Nephron (organoid): ENCODE measurements around the gene AFG3L2.
"Not testable (repeated sequence)": the region's sequence is repeated elsewhere in the genome, so short reads cannot be mapped to it uniquely, and the experiment has no call there.

Experiments
- H3K27ac Mint-ChIP-seq, 3 experiments: 2 replicates each; pipeline ENCODE4 v1.8.0; 2020; ENCODE audit warnings: mixed read lengths in 3 of 3, mild to moderate bottlenecking in 2 of 3, moderate library complexity in 1 of 3
- H3K27me3 Mint-ChIP-seq: 2 replicates; pipeline ENCODE4 v1.8.0; 2021; ENCODE audit warnings: low read depth, mild to moderate bottlenecking, moderate library complexity, mixed read lengths
- H3K36me3 Mint-ChIP-seq: 2 replicates; pipeline ENCODE4 v1.8.0; 2020; ENCODE audit warnings: low read depth, mixed read lengths
- H3K4me1 Mint-ChIP-seq: 2 replicates; pipeline ENCODE4 v1.8.0; 2020; ENCODE audit warnings: mixed read lengths
- H3K4me3 Mint-ChIP-seq, 3 experiments: 2 replicates each; pipeline ENCODE4 v1.8.0; 2020; ENCODE audit warnings: mild to moderate bottlenecking in 3 of 3, mixed read lengths in 3 of 3, moderate library complexity in 2 of 3
- H3K9me3 Mint-ChIP-seq: 2 replicates; pipeline ENCODE4 v1.8.0; 2020; ENCODE audit warnings: mixed read lengths
- CTCF ChIP-seq, 3 experiments: fragments of 200-600 bp; sonication (generic); IDR thresholded peaks; one replicate each; pipeline ENCODE4 v1.5.0; 2021; ENCODE audit warnings: antibody characterized with exemption in 3 of 3; ENCODE audit not compliant: unreplicated experiment in 3 of 3

Gene AFG3L2

DNA sequence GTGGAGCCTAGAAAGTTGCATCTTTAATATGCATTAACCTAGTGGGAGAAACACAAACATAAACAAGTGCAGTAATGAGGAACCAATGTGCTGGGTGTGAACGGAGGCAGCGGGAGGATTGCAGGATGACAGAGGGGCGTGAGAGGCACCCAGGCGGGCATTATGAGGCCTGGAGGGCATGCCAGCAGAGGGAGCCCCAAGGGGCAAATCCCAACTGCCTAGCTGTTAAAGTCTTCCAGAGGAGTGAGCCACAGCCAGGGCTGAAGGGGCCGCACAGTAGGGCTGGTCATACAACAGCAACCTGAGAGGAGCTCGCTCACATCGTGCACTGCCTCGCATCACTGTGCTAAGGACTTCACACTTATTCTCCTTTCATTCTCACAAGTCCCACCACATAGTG is 17.4 kb upstream of the AFG3L2 start:
- Mint-ChIP-seq H3K36me3 (no peaks in the 10 kb centered on the region), H3K4me3 (no peak overlapping the region), H3K4me1 (no peaks in the 10 kb centered on the region), H3K9me3 (no peaks in the 10 kb centered on the region), H3K27ac (no peak overlapping the region), H3K27me3 (peaks cover 13% of the 10 kb centered on the region)
- no peak for TF ChIP-seq CTCF (IDR thresholded peaks at IDR 0.05; ENCODE audit: unreplicated experiment in 3 of 3)

DNA sequence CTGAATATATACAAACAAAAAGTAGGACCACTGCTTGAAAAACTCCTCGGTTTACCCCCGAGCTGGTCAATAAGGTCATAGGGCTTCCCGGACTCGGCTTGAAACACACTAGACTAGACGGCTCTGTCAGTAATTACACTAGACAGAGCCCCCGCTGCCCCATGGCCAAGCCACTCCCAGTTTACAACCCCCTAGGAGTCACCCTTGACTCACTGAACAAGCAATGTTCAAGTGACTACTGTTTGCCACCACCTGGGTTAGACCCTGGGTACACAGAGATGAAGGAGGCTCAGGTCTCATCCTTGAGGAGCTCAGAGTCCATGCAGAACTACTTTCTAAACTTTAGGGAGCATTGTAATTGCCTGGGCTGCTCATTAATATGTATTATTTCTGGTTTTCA is 17.0 kb upstream of the AFG3L2 start:
- no peak overlapping the region for H3K27ac Mint-ChIP-seq
- H3K4me1 Mint-ChIP-seq, result no peaks in the 10 kb centered on the region
- H3K4me3 Mint-ChIP-seq, result no peak overlapping the region
- TF ChIP-seq CTCF (IDR thresholded peaks at IDR 0.05; ENCODE audit: unreplicated experiment in 3 of 3), result no peak
- peaks cover 13% of the 10 kb centered on the region for H3K27me3 Mint-ChIP-seq
- no peaks in the 10 kb centered on the region for H3K36me3 Mint-ChIP-seq
- H3K9me3 Mint-ChIP-seq, result no peaks in the 10 kb centered on the region

- Mint-ChIP-seq H3K9me3 (no peaks in the 10 kb centered on the region), H3K4me3 (no peak overlapping the region), H3K27ac (no peak overlapping the region), H3K36me3 (no peaks in the 10 kb centered on the region), H3K27me3 (peaks cover 13% of the 10 kb centered on the region), H3K4me1 (no peaks in the 10 kb centered on the region)
- no peak for TF ChIP-seq CTCF (IDR thresholded peaks at IDR 0.05; ENCODE audit: unreplicated experiment in 3 of 3)
These were observed 16.5 kb upstream of the AFG3L2 start for GRCh38 chr18:12393510-12393909.

GRCh38 chr18:12391487-12392165 is 14.6 kb upstream of the AFG3L2 start:
- TF ChIP-seq CTCF (IDR thresholded peaks at IDR 0.05; ENCODE audit: unreplicated experiment in 3 of 3), result peak; percentile 92 to 96 (median 94)
- peaks cover 6% of the 10 kb centered on the region for H3K27me3 Mint-ChIP-seq
- H3K36me3 Mint-ChIP-seq, result no peaks in the 10 kb centered on the region
- H3K27ac Mint-ChIP-seq, result no peak overlapping the region
- H3K4me1 Mint-ChIP-seq, result no peaks in the 10 kb centered on the region
- H3K4me3 Mint-ChIP-seq, result no peak overlapping the region
- H3K9me3 Mint-ChIP-seq, result no peaks in the 10 kb centered on the region

GRCh38 chr18:12388442-12388841 is 11.4 kb upstream of the AFG3L2 start:
- no peak for TF ChIP-seq CTCF (IDR thresholded peaks at IDR 0.05; ENCODE audit: unreplicated experiment in 3 of 3)

DNA sequence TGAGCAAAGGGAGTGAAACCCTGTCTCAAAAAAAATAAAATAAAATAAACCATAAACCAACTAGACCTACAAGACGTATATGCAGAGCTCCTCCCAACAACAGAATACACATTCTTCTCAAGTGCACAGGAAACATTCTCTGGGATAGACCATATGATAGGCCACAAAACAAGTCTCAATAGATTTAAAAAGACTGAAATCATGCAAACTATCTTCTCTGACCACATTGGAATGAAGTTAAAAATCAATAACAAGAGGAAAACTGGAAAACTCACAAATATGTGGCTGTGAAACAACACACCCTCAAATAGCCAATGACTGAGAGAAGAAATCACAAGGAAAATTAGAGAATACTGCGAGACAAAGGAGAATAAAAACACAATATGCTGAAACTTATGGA is 7.2 kb upstream of the AFG3L2 start:
- Mint-ChIP-seq H3K27ac (no peak overlapping the region), H3K36me3 (no peaks in the 10 kb centered on the region), H3K9me3 (peaks cover 2% of the 10 kb centered on the region), H3K4me3 (no peak overlapping the region), H3K27me3 (no peaks in the 10 kb centered on the region), H3K4me1 (no peaks in the 10 kb centered on the region)
- no peak for TF ChIP-seq CTCF (IDR thresholded peaks at IDR 0.05; ENCODE audit: unreplicated experiment in 3 of 3)

More at GRCh38 chr18:12388442-12388841, 11.4 kb upstream of the AFG3L2 start:
- Mint-ChIP-seq H3K27ac (no peak overlapping the region), H3K4me1 (no peaks in the 10 kb centered on the region), H3K4me3 (no peak overlapping the region), H3K9me3 (no peaks in the 10 kb centered on the region), H3K36me3 (no peaks in the 10 kb centered on the region), H3K27me3 (no peaks in the 10 kb centered on the region)

GRCh38 chr18:12383759-12384158 is 6.7 kb upstream of the AFG3L2 start:
- H3K36me3 Mint-ChIP-seq, H3K4me3 Mint-ChIP-seq, H3K9me3 Mint-ChIP-seq, H3K27me3 Mint-ChIP-seq, H3K4me1 Mint-ChIP-seq, H3K27ac Mint-ChIP-seq: not testable (repeated sequence)

GRCh38 chr18:12382221-12382814 is 5.3 kb upstream of the AFG3L2 start:
- not testable (repeated sequence) for H3K27ac Mint-ChIP-seq, H3K27me3 Mint-ChIP-seq, H3K4me3 Mint-ChIP-seq, H3K4me1 Mint-ChIP-seq, H3K36me3 Mint-ChIP-seq, H3K9me3 Mint-ChIP-seq

DNA sequence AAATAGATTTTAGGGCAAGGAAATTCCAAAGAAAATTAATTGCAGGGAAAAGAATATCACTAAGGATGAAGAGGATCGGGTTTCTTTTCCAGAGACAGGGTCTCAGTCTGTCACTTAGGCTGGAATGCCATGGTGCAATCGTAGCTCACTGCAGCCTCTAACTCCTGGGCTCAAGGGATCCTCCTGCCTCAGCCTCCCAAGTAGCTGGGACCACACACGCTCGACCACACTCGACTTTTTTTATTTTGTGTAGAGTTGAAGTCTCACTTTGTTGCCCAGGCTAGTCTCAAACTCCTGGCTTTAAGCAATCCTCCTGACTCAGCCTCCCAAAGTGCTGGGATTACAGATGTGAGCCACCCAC is 1.2 kb upstream of the AFG3L2 start:
- not testable (repeated sequence) for H3K27me3 Mint-ChIP-seq, H3K9me3 Mint-ChIP-seq, H3K36me3 Mint-ChIP-seq
- peaks cover 30% of the 10 kb centered on the region for H3K4me1 Mint-ChIP-seq
- H3K4me3 Mint-ChIP-seq, result peak overlapping the region; percentile 91 to 97 (median 93)
- peak overlapping the region; percentile 89 to 98 (median 97) for H3K27ac Mint-ChIP-seq
